Stimulated activated CD4-positive, alpha-beta T cell treated with anti-CD3 and anti-CD28 coated beads, Interleukin-4, amount 100 ng/mL, for 1 hour (primary cell): ENCODE results near the gene AMDHD2.
A peak's percentile ranks its signal among the peaks of the same experiment; 100 is the strongest.

ENCODE experiments used
- DNase-seq: peaks from one replicate; pipeline ENCODE4 v3.0.0-alpha.2; 2020

AMDHD2 gene

DNA sequence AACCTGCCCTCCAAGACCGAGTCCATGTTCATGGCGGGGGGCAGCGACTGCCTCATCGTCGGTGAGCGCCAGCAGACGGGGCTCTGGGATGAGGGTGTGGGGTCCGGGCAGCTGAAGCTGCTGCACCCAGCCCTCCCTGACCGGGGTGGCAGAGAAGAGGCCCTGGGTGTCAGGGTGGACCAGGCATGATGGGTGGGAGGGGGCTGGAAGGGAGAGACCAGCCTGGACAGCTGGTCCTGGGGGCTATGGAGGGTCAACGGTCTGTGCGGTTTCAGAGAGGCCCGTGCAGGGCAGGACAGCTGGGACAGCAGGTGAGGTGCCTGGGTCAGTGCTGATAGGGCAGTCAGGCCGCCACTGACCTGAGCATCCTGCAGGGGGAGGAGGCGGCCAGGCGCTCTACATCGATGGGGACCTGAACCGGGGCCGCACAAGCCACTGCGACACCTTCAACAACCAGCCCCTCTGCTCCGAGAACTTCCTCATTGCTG lies 19.7 kb upstream of the AMDHD2 start:
- no peak for DNase-seq

DNA sequence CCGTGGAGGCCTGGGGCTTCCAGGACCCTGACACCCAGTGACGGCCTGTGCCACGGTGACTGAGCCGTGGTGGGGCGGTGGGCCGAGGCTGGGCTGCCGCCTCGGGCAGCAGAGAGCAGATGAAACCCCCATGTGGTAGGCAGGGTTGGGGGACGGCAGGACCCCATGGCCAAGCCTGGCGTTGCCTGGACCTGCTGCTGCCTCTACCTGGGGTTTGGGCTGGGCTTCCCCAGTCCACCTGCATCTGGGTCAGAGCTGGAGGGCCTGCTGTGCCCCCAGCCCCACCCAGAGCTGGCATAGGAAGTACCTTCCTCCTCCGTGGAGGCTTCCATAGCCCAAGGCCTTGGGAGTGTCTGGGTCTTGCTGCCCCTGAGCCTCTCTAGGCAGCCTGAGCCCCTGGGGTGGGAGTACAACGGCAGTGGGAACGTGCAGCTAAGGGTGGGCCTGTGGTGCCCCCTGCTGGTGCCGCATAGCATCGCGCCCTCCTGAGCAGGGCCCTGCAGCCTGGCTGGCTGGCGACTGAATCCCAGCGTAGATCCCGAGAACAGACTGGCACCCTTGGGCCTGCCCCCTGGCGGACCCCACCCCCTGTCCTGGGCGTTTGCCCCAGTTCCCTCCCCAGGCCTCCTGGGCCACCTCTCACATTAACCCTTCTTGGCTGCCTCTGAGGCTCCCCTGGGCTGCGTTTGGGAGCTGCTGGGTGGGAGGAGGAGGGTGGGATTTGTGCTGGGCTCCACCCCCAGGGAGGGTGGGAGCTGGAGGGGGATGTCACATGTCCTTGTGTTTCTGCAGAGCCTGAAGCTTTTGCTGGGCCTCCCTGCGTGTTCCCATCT lies 19.0 kb upstream of the AMDHD2 start:
- peak; percentile 81 for DNase-seq

DNA sequence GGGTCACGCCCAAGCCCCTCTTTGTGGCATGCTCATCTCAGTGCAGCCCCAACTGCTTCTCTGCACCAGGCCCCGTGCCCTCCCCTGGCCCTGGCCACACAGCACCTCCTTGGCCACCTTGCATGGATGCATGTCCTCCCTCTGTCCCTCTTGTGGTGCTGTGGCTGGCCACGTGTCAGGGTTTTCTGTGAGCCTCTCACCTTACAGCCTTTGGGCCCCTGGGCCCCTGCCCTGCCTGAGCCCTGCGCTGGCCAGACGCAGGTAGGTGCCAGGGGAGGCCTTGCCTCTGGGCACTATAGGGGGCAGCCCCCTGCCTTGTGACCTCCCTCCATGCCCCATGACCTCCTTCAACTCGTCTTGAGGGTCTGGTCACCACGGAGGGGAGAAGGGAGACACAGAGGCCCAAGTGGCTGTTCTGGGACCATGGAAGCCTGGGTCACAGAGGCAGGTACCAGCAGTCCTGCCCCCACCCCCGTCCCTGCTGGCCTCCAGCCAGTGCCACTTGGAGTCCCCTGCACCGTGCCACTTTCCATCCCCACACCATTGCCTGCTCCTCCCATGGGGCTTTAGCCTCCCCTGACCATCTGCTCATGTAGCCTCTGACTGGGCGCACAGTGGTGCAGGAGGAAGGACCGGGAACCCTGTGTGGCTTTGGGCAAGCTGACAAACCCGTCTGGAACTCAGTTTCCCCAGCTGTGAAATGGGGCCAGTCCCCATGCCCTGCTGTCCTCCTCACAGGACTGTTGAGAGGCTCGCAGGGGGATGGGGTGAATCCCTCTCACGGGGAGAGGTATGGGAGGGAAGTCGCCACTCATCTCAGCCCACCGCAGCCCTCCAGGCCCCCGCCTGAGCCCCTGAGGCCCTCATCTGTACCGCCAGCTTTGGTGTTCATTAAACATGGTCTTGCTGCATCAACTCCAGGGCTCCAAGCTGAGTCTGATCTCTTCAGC lies 17.9 kb upstream of the AMDHD2 start:
- no peak for DNase-seq

DNA sequence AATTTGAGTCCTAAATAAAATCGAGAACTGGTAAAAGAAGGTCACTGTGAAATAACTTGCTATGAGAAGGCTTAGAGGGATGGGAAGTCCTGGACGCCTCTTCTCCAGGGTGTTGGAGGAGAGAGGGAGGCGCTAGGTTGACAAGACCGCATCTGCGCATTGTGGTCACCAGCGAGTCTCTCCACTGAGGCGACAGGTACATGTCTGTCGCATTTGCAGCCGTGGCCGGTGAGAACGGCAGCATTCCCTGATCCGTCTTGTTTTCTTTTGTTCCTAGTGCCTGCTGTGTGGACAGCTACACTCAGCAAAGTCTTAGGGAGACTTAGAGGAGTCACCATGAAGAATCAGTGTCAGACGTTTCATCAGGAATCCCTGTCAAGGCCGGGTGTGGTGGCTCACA lies 14.5 kb upstream of the AMDHD2 start:
- no peak for DNase-seq

DNA sequence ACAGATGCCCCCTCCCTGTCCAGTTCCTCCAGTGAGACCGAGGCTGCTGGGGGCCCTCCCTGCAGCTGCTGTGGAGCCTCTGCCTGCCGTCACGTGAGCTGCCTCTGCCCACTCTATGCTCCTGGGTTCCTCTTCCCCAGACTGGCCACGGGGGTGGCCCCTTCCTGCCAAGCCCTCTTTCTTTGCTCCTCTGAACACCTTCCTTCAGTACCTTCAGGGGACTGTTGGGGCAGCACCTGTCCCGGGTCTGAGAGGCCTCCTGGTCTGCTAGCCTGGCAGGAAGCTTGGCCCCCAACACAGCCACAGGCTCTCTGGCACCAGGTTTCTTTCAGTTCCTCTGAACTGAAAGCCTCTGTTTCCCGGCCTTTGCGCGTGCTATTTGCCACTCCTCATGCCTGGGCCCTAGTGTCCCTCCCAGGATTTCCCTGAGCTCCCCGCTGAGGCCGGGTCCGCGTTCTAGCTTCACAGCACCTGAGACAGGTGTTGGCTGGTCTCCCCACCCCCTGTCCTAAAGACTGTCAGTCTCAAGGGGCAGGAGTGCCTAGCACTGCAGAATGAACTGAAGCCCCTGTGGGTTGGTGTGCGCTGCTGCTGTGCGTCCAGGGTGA lies 13.0 kb upstream of the AMDHD2 start:
- DNase-seq: no peak

DNA sequence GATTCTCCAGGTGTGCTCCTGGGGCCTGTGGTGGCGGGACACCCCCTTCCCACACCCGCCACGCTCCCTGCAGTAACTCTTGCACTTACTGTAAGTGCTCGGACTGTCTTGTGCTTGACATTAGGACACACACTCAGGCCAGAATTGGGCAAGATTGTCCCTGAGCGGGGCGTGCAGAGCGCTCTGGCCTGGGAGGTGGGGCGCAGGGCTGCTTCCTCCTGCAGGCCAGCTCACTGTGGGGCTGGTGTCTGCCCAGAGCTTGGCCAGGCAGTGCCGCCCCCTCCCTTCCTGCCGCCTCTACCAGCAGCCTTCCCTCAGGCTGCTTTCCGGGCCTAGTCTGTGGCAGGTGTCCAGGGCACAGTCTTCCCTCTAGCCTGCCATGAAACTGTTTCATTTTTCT lies 12.5 kb upstream of the AMDHD2 start:
- no peak for DNase-seq

DNA sequence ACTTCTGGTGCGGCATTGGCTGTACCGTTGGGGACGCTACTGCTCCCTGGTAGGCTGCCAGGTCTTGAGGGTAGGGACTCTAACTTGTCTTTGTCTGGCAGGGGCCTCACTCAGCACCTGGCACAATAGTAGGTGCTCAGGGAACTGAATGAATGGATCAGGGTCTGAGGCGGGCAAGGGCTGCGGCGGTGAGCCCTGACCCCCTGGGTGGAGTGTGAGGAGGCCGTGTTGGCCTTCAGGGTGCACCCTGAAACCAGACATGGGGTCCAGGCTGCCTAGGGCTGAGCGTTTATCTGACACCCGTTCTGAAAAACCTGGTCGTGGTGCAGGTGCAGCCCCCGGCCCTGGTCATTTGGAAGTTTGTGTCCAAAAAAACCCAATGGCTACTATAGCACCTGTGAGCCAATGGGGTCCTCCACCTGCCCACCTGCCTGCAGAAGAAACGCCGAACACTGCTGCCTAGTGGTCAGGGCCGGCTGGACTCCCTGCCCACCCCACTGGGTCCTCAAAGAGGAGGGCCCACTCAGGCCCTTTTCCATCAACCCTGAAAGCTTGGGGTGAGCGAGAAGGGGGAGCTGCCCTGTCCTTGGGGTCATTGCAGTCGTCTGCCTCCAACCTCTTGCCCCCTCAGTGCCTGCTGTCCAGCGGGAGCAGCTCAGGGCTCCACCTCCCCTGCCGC lies 11.3 kb upstream of the AMDHD2 start:
- DNase-seq: no peak

DNA sequence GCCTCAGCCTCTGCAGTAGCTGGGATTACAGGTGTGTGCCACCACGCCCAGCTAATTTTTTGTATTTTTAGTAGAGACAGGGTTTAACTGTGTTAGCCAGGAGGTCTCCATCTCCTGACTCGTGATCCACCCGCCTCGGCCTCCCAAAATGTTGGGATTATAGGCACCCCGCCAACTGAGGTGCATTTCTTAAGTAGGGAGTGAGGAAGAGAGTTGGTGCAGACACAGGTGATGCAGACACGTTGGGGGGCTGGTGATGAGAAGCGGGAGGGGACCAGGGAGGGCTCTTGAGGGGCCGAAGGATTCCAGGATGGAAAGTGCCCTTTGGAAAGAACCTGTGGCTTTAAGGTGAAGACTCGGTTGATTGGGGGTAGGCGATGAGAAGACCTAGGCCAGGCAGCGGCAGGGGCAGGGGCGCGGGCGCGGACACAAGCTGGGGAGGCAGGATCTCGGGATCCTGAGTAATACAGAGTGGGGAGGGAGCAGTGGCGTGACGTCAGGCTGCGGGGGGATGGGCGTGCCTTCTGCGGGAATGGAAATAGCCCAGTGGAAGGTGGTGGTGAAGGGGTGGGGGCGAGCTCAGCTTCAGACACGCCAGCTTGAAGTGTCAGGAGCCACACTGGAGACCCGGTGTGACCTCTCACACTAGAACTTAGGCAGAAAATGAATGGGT lies 8.9 kb upstream of the AMDHD2 start:
- no peak for DNase-seq

DNA sequence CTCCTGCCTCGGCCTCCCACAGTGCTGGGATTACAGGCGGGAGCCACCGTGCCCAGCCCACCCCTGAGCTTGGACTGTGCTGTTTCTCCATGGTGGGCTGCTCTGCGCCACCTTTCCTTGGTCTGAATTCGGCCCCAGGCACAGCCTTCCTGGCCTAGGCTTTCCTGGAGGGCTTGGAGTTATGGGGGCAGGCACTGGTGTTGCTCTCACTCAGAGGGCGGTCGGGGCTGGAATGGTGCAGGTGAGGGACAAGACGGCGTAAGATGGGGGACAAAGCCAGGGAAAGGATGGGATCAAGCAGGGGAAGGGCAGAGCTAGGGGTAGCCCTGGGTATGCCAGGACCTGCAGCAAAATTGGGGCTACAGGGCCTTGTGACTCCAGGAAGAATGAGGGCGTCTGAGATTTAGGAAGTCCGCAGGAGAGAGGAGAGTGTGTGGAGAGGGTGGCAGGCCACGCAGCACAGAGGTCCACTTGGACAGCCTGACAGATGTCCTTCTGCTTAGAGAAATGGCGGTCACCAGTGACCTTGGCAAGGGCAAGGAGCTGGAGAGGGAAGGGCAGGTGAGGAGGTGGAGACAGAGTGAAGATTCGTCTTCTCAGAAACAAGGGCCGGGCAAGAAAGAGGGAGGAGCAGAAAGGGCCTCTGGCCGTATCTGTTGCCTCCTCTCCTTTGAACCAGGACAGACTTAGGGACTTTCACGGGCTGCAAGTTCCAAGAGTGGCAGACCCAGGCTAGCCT lies 8.0 kb upstream of the AMDHD2 start:
- no peak for DNase-seq

DNA sequence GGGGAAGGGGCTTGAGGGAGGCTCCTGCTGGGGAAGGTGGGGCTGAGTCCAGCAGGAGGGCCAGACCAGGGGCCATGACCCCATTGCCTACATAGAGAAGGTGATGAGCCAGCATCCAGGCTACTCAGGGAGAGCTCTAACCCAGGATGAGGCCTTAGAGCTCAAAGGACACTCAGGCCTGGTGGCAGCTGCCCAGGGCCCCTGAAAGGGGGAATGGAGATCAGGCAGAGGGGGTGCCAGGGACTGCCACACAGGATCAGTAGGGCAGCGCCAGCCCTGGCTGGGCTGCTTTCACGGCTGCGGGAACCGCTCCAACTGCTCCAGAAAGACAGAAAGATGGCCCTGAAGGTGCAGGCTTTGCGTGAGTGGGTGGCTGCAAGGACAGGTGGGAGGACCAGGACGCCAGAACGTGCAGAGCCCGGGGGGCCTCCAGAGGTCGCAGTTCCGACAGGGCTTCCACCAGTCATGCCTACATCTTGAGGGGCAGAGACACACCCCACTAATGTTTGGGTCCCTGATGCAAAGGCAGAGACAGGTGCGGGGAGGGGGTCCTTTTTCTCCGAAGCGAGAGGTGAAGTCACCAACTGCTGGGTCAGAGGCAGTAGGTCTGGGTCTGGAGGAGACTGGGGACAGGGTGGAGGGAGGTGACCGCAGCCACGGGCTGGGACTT lies 7.3 kb upstream of the AMDHD2 start:
- DNase-seq: no peak

DNA sequence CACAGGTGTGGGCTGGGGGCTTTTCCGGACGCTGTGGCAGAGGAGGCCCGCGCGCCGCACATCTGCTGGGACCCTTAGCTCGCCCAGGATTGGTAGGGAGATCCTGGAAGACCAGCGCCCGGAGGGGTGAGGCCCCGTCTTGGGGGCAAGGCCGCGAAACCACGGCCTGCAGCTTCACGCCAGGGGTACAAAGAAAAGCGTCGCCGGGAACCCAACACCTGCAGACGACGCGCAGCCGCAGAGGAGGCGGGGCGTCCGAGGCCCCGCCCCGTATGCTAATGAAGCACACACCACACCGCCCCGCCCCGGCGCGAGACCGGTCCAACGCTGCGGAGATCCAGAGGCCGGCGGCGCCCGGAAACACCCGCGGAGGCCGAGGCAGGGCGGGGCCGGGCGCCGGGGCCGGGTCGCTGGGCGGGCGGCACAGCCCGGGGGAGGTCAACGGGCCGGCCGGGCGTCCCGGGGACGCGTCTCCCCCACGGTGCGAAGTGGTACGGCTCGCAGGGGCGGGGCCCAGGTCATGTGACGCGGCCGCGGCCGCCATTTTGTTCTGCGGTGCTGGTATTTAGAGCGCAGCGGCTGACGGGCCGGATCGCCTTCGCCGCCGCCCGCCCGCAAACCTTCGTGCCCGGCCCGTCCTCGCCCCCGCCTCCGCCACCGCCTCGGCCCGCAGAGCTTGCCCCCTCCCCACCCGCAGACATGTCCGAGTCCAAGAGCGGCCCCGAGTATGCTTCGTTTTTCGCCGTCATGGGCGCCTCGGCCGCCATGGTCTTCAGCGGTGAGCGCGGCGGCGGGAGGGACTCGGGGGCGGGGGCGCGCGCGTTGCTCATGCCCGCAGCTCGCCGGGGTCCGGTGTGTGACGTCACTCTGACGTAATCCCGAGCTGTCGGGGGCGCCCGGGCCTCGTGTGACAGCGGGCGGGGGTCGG lies 6.5 kb upstream of the AMDHD2 start, which contains the start of gene ATP6V0C:
Gene ATP6V0C (plus strand): TSS at position 548 of the 928 bp plus-strand sequence. CDS start 152 bp downstream, at position 700.
- peak; percentile 90 for DNase-seq

DNA sequence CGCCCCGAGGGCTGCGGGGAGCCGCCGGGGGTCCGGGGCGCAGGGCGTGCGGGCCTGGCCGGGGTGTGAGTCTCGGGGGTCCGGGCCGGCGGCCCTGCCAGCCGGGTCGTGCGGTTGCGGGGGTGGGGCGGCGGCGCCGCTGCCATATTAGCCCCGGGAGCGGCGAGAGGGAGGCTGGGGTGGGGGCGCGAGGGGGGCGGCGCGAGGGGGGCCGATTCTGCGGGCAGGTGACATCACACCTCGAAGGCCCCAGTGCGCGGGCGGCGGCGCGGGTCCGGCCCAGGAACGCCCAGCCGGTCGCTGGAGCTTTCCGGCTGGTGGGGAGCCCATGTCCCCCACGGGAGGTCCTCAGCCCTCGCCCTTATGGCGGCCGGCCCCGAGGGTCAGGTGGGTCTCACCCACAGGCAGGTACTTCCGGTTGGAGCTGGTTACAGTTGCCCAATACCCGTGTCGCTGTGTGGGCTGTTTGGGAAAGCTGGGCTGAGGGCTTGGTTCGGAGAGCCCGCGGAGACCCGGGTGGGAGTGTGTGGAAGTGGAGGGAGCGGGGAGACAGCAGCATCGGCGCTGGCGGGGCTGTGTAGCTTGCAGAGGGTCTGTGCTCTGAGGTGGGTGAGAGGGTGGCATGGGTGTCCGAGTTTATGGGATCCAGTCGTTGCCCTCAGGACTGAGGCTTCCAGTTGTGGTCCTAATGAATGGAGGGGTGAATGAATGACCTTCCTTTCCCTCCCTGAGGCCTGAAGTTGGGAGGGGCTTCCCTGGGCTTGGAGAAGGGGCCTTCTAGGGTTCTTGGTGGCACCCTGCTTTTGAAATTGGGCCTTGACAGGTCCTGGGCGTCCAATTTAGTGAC lies 5.6 kb upstream of the AMDHD2 start:
- DNase-seq: peak; percentile 42

DNA sequence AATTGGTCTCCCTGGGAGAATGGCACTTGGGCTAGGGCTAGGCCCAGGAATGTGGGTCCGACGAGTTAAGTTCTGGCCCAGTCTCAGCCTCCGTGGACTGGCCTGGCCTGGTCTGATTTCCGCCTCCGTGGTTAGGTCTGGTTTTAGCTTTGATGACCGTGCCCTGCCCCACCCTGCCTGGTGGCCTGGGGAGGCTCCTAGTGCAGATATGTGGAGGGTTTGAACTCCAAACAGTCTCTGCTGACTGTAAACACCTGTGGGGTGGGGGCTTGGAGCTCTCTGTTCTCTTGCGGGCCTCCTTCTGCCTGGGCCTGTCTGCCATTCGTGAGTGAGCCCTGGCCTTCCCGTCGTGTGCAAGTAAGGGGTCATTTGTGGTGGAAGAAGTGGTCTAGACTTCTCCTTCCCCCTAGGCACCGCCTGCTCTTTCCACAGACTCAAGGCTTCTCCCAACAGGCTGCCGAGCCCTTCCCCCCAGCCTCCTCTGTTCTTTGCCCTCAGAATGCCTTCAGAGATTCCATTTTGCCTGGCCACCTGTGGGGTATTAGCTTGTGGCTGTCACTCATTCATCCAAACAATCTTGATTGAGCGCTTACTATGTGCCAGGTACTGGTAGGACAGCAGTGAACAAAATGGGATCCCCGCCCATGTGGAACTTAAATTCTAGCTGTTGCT lies 4.9 kb upstream of the AMDHD2 start:
- no peak for DNase-seq

DNA sequence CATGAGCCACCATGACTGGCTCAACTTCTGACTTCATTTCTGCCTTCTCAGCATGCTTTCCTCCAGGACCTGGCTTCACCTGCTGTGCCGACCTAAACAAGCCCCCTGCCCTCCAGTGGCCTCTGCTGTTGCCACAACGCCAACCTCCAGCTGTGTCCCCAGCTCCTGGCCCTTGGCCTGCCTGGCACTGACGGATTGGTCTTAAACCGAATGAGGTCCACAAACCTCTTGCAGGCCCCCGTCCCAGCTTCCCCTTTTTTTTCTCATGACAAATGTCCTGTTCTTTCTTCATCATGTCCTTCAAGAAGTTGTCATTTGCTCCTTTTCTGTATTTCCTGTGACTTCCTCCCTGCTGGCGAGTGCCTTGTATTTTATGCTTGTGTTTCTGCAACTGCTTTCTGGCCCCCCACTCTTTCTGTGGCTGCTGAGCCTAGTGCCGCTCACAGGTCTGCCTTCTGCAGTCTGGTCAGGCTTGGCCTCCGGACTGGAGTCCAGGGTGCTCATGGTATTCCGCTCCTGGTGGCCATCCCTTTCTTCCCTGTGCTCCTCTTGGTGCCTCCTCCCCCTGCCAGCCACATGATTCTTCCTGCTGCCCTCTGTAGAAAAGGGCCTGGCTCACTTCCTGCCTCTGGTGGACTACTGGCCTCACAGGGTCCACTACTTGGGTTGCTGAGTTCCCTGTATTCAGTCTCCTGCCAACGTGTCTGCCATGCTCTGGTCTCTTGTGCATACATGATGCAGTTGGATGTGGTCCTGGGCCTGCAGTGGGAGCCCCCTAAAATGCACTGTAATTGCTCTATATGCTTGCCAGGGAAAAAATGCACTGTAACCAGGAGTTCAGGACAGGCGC lies 3.6 kb upstream of the AMDHD2 start:
- no peak for DNase-seq

DNA sequence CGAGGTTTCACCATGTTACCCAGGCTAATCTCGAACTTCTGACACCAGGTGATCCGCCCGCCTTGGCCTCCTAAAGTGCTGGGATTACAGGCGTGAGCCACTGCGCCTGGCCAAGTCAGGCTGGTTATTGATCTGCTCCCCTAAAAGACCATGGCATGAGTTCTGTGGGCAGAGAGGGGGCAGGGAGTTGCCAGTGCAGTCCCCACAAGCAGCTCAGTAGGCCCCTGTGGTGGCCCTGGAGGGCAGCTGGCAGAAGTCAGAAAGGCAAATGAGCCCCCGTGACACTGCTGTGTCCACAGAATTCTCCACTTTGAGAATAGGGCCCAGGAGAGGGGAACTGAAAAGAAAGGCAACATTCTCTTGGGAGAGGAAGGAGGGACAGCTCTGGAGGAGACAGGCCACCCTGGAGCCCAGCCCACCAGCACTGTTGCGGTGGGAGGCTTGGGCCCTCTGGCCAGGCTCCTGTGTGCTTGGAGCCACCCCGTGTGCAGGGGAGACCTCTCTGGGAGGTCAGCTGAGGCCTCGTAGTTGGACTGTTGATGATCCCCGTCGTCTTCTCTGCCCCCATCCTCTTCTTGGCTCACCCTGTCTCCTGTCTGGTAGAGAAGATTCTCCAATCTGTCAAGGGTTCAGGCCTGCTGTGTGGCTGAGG lies 2.1 kb upstream of the AMDHD2 start:
- no peak for DNase-seq
